Ascending aorta (tissue), 2 donors: ENCODE results near the gene IFITM5. TPM values are rescaled to one million over a fixed set of nuclear protein-coding genes. Genes with fewer than 3 reads are reported as not detected.
"Not testable (repeated sequence)": the region's sequence is repeated elsewhere in the genome, so short reads cannot be mapped to it uniquely, and the experiment has no call there.

Experiments used
- DNase-seq, 2 donors: peaks; one replicate each; pipeline ENCODE4 v3.0.0-alpha.2; 2019; ENCODE audit warnings: low spot score in 2 of 2
- H3K27ac ChIP-seq, 2 donors: fragments of 200-600 bp; sonication (generic); one replicate each; pipeline ENCODE4 v1.5.1; 2016 to 2017; ENCODE audit warnings: mild to moderate bottlenecking in 1 of 2
- H3K27me3 ChIP-seq: fragments of 200-600 bp; sonication (generic); one replicate; pipeline ENCODE4 v1.5.1; 2017
- H3K36me3 ChIP-seq, 2 donors: fragments of 200-600 bp; sonication (generic); one replicate each; pipeline ENCODE4 v1.5.1; 2016
- H3K4me1 ChIP-seq, 2 donors: fragments of 200-600 bp; sonication (generic); one replicate each; pipeline ENCODE4 v1.5.1; 2016 to 2017; ENCODE audit warnings: mild to moderate bottlenecking in 1 of 2
- H3K4me3 ChIP-seq, 2 donors: fragments of 200-600 bp; sonication (generic); one replicate each; pipeline ENCODE4 v1.5.1; 2016 to 2017; ENCODE audit warnings: mild to moderate bottlenecking in 1 of 2
- H3K9me3 ChIP-seq, 2 donors: fragments of 200-600 bp; sonication (generic); one replicate each; pipeline ENCODE4 v1.5.1; 2016
- intact Hi-C: fragments of 100-400 bp; cut with DNase I; formaldehyde crosslinking; loops from one replicate; pipeline ENCODE4 v1.15.1; 2023
- total RNA-seq: library from RNA; depleted of rRNA; stranded (reverse); fragments of >200 nt; gene quantifications from one replicate; pipeline ENCODE4 v1.1.0, GENCODE V29; 2016
- TF ChIP-seq, protein P1 (sequence below), 3 experiments: fragments of 200-600 bp in 2 of 3; fragments of 450-650 bp in 1 of 3; sonication (generic) in 2 of 3; IDR thresholded peaks; one replicate each; pipeline ENCODE4 v1.5.1; 2016 to 2019; ENCODE audit warnings: antibody characterized with exemption in 3 of 3, mild to moderate bottlenecking in 1 of 3, moderate library complexity in 1 of 3

The IFITM5 gene
- total RNA-seq, 1 donor from 2014 or later, result not detected

DNA sequence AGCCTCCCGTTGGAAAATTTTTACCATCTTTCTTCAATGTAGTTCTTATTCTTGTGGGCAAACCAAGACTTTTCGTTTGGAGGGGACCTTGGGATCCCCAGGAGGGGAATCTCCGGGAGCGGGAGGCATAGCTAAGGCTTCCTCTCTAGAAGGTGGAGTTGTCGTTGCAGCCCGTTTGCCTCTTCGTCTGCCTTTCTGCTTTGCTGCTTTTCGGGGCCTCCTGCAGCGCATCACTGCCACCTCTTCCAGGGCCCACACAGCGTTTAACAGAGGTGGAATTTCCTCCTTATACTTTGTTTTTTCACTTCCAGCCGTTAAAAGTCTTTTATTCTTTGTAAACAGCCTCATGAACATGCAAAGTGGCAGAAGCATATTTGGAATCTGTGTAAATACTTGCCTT, 24.8 kb upstream of the IFITM5 start:
- Histone ChIP-seq H3K27ac (peak overlapping the region; percentile 76 to 88), H3K4me1 (peaks cover 9 to 26% of the 10 kb centered on the region in 2 donors), H3K9me3 (no peaks in the 10 kb centered on the region), H3K36me3 (no peaks in the 10 kb centered on the region), H3K4me3 (no peak overlapping the region), H3K27me3 (no peaks in the 10 kb centered on the region)
- DNase-seq, result no peak
- TF ChIP-seq, protein P1, sequence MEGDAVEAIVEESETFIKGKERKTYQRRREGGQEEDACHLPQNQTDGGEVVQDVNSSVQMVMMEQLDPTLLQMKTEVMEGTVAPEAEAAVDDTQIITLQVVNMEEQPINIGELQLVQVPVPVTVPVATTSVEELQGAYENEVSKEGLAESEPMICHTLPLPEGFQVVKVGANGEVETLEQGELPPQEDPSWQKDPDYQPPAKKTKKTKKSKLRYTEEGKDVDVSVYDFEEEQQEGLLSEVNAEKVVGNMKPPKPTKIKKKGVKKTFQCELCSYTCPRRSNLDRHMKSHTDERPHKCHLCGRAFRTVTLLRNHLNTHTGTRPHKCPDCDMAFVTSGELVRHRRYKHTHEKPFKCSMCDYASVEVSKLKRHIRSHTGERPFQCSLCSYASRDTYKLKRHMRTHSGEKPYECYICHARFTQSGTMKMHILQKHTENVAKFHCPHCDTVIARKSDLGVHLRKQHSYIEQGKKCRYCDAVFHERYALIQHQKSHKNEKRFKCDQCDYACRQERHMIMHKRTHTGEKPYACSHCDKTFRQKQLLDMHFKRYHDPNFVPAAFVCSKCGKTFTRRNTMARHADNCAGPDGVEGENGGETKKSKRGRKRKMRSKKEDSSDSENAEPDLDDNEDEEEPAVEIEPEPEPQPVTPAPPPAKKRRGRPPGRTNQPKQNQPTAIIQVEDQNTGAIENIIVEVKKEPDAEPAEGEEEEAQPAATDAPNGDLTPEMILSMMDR (IDR thresholded peaks at IDR 0.05), result no peak
- intact Hi-C loops, result loop anchor here (1.0 kb wide), 1 partner anchor 31 kb away; no protein-coding TSS in a partner anchor

DNA sequence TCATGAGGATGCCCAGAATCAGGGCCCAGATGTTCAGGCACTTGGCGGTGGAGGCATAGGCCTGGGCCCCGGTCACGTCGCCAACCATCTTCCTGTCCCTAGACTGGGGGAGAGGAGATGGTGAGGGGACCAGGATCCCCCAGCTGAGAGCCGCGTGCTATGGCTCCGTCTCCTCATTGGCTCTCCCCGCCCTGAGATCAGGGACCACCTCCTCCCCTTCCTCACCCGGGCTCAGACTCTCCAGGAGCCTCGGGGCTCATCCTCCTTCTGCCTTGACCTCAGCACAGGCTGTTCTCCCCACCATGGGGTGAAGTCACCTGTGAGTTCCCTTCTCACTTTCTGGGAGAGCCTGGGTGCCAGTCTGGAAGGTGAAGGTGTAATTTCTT, 20.6 kb upstream of the IFITM5 start:
- intact Hi-C loops, result loop anchor here (1.0 kb wide), 1 partner anchor 35 kb away; no protein-coding TSS in a partner anchor
- not testable (repeated sequence) for DNase-seq
- H3K27ac ChIP-seq, result peak overlapping the region; percentile 92 to 94

DNA sequence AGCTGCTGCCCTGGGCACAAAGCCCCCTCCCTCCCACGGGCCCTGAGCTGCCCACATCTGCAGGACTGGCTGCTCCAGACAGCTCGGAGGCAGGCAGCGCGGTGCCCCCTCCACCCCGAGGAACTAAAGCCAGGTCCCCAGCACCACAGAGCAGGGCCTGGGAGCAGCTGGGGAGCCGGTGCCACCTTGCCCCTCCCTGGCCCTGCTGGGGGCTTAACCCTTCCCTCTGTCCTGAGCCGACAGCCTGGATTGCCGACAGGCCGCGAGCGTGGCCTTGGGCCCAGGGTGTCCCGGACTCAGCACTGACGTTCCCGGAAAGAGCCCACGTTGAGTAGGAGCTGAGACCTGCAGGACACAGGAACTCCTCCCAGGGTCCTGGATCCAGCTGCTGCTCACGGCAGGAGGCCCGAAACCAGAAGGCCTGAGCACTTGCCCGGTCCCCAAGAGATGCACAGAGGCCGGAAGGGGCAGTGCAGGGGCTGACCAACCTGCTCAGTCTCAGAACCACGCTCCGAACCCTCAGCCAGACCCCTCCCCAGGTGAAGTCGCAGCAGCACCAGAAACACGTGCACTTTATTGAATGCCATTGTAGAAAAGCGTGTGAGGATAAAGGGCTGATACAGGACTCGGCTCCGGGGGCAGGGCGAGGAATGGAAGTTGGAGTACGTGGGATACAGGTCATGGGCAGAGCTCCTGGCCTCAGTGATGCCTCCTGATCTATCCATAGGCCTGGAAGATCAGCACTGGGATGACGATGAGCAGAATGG, 20.0 kb upstream of the IFITM5 start:
- TF ChIP-seq, protein P1 (IDR thresholded peaks at IDR 0.05), result peak in 1 of 3 experiments; percentile 15
- H3K27me3 ChIP-seq, H3K4me1 ChIP-seq, intact Hi-C loops, H3K36me3 ChIP-seq, H3K9me3 ChIP-seq: not testable (repeated sequence)
- DNase-seq, result peak in 1 of 2 donors; percentile 72
- H3K27ac ChIP-seq, result peak overlapping the region; percentile 92 to 94
- H3K4me3 ChIP-seq, result peak overlapping the region; percentile 51 to 83

More for the DNA sequence above, 20.6 kb upstream of the IFITM5 start:
- not testable (repeated sequence) for H3K9me3 ChIP-seq, H3K36me3 ChIP-seq, H3K4me1 ChIP-seq, H3K27me3 ChIP-seq
- H3K4me3 ChIP-seq, result peak overlapping the region; percentile 56 to 83

DNA sequence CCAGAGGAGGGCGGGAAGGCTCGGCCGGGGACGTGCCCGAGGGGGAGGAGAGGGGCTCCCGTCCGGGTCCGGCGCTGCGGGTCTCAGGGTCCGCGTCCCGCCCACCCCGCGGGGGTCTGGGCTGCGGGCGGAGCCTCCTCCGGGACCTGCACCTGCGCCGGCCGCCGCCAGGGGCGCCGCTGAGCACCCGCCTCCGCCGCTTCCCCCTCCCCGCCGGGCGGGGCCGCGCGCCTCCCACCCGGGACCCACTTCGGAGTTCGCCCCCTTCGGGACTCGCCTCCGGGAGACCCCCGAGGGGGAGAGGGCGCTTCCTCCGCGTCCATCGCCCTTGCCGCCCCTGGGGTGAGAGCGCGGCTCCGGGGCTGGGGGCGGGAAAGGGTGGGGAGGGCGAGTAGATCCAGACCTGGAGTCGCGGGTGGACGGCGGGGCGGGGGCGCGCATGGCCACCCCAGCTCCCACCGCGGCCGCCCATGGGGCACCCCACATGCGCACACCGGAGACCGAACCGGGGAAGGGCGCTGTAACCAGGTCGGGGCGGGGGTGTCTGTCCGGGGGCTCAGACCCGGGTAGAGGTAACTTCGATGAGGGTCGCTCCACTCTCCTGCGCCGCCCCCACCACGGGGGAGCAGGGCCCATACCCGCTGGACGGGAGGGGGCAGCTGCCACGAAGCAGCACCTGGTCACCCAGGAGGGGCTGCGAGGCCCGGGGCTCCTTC, 19.2 kb upstream of the IFITM5 start:
- H3K36me3 ChIP-seq, H3K4me1 ChIP-seq, H3K27me3 ChIP-seq, DNase-seq, H3K9me3 ChIP-seq, intact Hi-C loops: not testable (repeated sequence)
- Histone ChIP-seq H3K27ac (peak overlapping the region; percentile 92 to 94), H3K4me3 (peak overlapping the region; percentile 51 to 83)

DNA sequence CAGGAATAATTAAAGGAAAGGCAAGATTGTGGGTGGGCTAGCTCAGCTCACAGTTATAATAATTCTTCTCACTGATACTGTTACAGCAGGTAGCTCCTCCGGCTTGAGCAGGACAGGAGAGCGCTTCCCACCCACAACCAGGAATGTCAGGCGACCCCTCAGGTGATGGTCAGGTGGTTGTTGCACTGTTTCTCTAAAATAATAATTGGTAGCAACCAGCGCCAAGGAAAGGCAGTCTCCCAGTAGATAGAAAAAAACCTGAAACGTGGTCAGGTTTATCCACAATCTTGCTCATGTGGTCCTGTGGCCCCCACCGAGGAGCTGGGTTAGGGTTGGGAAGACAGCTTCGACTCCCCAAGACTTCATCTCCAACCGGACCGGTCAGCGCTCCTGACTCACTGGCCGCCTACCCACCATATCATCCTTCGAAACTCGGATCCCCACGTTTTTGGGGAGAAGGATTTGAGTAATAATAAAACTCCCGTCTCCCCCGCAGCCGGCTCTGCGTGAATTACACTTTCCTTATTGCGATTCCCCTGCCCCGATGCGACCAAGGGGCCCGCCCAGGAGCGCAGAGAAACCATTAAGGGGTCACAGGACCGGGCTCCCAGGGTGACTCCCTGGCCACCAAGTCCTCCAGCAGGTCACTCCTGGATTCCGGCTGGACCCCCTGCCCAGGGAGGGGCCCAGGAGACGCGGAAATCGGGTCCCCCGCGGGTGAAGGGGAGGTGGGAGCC, 18.5 kb upstream of the IFITM5 start:
- not testable (repeated sequence) for DNase-seq
- H3K27ac ChIP-seq, result peak overlapping the region; percentile 45 to 61

DNA sequence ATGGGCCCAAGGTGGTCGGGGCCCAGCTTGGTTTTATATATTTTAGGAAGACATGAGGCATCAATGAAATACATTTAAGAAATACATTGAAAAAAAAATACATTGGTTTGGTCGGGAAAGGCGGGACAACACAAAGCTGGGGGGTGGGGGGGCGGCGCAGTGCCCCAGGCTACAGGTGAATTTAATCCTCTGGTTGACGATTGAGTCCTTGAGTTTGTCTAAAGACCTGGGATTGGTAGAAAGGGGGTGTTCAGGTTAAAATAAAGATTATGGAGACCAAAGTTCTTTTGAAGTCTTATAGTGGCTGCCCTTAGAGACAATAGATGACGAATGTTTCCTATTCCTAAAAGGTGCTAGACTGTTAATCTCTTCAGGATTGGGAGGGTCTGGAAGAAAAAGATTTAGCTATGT, 17.6 kb upstream of the IFITM5 start:
- TF ChIP-seq, protein P1 (IDR thresholded peaks at IDR 0.05), result no peak
- H3K27ac ChIP-seq, result peak overlapping the region; percentile 61 to 66
- DNase-seq, result no peak
- intact Hi-C loops, result no loop called here
- H3K27me3 ChIP-seq, result no peaks in the 10 kb centered on the region
- peak overlapping the region; percentile 47 to 53 for H3K4me3 ChIP-seq
- no peaks in the 10 kb centered on the region for H3K9me3 ChIP-seq
- no peaks in the 10 kb centered on the region for H3K36me3 ChIP-seq
- H3K4me1 ChIP-seq, result peaks cover 0 to 7% of the 10 kb centered on the region in 2 donors

More for the DNA sequence above, 18.5 kb upstream of the IFITM5 start:
- H3K9me3 ChIP-seq, H3K27me3 ChIP-seq, H3K4me1 ChIP-seq, intact Hi-C loops, H3K36me3 ChIP-seq: not testable (repeated sequence)
- H3K4me3 ChIP-seq, result peak overlapping the region in 1 of 2 donors; percentile 53
